ENCODE measurements around the gene RBMS1.

DNA sequence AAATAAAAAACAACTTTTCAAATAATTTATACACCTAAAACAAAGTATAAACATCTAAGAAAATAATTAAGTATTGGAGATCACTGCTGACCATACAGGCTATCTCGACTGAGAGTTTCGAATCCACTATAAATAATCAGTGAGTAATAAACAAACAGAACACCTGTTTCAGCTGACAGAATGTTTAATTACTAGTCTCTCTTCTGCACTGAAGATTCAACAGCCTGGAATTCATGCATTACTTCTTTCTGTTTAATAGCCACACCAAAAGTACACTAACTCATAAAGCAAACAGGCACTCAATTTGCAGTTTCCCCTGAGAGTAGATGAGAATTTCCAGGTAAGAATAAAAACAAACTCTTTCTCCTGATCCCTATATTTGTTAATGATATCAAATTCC, 138.5 kb downstream of the RBMS1 start:
- TF ChIP-seq, protein P1, sequence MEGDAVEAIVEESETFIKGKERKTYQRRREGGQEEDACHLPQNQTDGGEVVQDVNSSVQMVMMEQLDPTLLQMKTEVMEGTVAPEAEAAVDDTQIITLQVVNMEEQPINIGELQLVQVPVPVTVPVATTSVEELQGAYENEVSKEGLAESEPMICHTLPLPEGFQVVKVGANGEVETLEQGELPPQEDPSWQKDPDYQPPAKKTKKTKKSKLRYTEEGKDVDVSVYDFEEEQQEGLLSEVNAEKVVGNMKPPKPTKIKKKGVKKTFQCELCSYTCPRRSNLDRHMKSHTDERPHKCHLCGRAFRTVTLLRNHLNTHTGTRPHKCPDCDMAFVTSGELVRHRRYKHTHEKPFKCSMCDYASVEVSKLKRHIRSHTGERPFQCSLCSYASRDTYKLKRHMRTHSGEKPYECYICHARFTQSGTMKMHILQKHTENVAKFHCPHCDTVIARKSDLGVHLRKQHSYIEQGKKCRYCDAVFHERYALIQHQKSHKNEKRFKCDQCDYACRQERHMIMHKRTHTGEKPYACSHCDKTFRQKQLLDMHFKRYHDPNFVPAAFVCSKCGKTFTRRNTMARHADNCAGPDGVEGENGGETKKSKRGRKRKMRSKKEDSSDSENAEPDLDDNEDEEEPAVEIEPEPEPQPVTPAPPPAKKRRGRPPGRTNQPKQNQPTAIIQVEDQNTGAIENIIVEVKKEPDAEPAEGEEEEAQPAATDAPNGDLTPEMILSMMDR (IDR thresholded peaks at IDR 0.05), result no peak
- no peak for TF ChIP-seq POLR2A (IDR thresholded peaks at IDR 0.05)
